Dedifferentiated amniotic fluid mesenchymal stem cell (primary cell): Measurements from ENCODE around the gene CPE.
A peak's percentile ranks its signal among the peaks of the same experiment; 100 is the strongest.

Source experiments
- DNase-seq: peaks from one replicate; pipeline ENCODE4 v3.0.0-alpha.2; 2016; ENCODE audit errors: extremely low spot score

Gene CPE

DNA sequence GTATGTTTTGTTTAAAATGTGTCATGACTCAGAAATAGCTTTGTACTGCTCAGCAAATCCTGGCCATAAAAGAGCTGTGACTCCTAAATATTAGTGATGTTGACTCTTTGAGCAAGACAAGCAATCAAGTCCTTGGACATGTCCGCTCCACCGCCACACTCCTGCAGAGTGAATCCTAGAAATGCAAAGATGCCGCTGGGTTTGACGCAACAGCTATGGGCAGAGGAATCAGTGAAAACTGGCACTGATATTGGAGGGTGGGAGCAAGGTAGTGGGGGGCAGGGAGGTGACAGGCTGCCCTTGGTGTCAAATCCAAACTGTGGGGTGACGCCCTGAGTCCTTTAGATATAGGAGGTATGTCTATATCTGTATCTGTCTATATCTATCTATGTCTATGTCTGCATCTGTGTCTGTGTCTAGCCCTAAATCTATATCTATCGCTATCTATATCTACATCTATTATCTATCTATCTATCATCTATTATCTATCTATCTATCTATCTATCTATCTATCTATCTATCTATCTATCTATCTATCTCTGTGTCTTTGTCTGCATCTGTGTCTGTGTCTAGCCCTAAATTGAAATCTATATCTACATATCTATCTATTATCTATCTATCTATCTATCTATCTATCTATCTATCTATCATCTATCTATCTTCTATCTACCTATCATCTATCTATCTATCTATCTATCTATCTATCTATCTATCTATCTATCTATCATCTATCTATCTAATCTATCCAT, 129.7 kb downstream of the CPE start:
- DNase-seq: no peak

DNA sequence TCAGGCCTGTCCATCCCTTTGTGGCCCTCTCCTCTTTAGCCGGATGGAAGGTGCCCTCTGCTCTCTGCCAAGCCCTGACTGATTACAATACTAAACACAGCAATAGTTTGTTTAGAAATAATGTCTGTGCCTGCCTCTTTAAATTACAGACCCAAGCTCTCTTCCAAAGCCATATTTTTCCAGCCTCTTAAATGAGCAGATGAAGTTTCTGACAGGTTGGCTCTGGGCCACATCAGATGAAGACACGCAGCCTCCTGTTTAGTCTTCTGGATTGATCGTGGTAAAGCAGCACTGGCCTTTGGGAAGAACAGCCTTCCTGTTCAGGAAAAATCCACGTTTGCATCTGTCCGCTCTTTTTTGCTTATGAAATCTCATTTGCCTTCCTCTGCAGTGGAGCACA, 133.6 kb downstream of the CPE start:
- no peak for DNase-seq

DNA sequence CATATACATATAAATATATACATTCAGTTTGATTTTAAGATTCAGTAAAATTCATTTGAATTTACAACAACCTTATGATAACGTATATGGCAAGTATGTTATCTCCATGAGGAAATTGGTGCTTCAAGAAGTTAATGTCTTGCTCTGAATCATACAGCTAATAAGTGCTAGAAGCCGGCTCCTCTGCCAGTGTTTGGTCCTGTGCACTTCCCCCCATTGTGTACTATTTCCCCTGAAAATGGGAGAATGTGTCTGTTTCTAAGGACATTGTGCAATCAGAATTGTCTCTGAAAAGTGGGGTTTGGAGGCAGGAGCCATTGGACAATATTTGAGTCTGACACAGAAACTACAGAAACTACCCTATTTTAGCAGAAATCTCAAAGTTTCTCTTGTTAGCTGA, 135.9 kb downstream of the CPE start:
- no peak for DNase-seq

DNA sequence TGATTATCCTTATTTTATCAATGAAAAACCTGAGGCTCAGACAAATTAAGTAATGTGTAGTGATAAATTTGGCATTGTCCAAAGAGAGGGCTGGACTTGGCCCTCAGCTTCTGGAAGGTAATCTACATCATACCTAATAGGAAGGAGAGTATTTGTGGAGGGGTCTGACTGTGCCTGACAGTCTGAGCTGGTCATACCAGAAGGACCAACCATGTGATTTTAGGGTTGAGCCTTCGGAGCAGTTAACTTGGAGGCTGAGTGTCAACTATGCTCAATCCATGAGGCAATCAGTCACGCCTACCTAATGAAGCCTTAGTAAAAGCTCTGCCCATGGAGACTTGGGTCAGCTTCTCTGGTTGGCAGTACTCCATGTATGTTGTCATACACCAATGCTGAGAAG, 136.4 kb downstream of the CPE start:
- DNase-seq: no peak

DNA sequence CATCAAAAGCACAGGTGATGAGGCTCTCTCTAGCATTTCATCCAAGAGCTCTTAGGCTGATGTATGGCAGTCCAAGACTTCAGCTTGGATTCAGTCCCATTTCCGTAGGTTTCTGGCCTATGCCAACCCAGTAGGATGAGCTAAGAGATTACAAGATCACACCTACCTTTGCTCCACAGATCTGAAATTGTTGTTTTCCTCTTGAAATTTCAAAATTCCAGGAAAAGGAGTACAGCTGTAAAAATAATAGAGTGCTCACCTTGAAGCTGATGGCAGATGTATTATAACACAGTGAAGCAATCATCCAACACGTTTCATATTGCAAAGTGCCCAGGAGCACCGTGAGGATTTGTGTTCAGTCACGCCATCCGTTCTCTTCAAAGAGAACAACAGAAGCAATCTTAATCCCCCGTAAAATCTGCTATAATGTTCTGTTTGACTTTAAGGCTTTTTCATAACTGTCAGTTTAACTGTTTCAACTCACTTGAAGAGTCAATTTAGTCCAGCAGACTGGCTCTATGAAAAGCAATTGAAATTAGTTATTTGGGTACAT, 137.5 kb downstream of the CPE start:
- no peak for DNase-seq

DNA sequence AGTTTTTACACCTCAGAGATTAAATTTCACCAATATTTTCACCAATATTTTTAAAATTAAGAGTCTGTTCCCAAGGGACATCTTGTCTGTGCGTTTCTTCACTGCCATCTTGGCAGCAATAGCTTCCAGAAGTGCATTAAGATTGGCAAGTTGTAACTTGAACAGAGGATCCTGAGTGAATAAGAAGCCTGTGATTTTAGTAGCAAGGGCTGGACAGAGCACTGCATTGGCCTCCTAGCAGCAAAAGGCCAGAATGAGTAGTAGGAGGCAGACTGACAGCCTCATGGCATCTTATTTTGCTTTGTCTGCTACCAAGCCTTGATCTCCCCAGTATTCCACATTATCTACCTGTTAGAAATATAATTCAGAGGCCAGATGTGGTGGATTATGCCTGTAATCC, 138.4 kb downstream of the CPE start:
- no peak for DNase-seq

DNA sequence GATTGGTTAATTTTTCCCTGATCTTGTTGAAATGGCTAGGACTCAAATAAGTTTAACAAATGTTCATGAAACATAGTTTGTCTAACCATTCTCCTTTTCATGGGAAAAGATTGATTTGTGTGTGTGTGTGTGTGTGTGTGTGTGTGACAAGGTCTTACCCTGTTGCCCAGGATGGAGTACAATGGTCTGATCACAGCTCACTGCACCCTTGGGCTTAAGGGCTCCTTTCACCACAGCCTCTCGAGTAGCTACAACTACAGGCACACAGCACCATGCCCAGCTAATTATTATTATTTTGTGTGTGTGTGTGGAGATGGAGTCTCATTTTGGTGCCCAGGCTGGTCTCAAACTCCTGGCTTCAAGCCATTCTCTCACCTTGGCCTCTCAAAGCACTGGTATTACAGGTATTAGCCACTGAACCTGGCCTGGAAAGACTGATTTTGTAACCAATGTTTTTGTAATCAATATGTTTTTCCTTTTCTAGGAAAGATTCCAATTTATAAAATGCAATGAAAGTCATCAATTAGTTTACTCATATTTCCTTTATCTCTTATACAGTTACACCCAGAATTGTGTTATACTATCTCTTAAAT, 139.3 kb downstream of the CPE start:
- DNase-seq: no peak

DNA sequence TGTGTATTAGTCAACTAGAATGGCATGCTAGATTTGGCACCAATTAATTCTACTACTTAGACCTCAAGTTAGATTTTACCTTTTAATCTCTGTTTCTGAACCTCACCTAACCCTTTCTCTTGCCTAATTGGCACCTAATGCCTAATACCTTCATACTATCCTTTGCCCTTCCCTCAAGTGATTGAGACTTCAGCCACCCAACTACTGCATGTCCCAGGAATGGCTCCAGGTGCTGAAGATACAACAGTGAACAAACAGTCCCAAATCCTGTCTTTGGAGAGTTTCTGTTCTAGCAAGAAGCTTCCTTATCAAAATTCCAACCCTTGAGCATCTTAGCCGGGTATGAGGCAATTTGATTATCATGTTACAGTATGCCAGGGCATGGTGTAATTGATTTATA, 139.9 kb downstream of the CPE start:
- DNase-seq: no peak

DNA sequence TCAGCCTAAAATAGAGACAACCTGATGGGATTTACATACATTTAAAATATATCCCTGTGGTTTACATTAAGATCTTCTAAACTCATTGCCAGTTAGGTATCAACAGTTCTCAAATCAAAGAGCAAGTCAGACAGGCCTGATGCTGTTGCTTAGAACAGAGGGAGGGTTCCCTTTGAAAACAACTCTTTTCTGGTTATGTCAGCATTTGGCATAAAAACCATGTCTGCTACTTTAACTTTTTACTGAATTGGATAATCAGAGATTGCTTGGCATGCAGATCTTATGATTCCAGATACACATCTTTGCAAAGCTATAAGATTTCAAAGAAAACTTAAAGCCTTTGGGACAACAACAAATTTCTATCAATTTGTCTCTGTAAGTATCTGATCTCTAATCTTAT, 140.8 kb downstream of the CPE start:
- no peak for DNase-seq

DNA sequence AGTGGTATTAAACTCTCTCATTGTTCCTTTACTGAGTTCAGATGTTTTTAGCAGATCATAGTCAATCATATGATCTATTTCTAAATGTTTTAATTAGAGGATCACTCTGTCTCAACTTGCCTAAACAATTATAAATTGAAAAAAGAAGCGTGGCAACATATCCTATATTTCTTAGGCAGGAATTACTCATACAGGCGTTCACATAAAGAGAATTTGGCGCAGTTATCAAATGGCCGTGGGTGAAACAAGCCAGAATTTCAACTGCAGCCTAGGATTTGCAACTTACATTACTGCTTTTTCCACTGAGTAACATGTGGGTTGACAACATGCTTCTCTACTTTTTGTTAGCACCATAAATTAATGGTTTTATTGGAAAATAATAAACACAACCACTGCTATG, 141.3 kb downstream of the CPE start:
- DNase-seq: no peak

DNA sequence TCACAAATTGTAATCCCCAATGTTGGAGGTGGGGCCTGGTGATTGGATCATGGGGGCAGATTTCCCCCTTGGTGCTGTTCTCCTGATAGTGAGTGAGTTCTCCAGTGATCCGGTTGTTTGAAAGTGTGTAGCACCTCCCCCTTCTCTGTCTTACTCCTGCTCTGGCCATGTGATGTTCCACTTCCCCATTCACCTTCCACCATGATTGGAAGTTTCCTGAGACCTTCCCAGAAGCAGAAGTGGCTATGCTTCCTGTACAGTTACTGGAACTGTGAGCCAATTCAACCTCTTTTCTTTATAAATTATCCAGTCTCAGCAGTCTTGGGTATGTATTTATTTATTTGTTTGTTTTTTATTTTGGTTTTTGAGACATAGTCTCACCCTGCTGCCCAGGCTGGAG, 143.2 kb downstream of the CPE start:
- no peak for DNase-seq

DNA sequence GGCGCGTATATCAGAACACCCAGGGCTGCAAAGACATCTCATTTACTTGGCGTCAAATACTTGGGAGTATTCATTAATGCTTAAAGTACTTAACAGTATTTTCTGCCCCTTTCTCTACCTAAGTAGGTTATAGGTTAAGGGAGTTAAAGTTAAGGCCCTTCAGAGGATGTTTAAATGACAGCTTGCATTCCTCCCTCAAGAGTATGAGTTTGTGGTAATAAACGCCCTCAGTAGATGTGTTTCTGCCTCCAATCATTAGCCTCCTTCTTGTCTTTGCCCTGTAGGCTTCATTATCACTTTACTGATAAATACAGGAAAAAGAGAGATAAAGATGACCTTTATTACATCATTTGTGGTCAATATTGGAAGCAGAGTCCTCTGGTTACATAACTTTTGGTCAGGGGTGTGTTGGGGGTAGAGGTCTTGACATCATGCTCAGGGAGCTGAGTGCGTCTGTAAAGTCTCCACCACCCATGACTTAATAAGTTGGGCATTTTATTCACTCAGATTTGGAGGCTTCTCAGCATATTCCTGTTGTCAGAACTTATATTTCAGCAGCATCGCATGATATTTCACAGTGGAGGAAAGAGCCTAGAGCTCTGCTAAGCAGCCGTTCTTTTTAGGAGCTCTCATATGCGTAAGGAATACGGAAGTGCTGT, 145.9 kb downstream of the CPE start:
- DNase-seq: no peak

DNA sequence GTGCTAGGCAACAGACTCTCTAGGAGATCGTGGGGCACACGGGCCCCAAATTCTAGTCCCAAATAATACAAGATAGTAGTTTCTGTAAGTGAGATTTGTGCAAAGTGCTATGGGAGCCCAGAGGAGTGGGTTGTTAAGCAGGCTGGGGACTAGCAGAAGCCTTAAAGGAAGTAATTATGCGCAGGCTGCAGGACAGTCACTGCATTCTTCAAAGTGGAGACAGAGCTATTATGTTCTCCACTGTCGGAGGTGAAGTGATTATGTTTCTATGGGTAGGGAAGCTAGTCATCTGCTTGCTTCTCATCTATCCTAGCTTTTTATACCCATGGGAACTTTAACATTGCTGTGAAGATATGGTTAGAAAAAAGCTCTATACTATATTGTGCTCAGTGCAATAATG, 154.2 kb downstream of the CPE start:
- DNase-seq: no peak

DNA sequence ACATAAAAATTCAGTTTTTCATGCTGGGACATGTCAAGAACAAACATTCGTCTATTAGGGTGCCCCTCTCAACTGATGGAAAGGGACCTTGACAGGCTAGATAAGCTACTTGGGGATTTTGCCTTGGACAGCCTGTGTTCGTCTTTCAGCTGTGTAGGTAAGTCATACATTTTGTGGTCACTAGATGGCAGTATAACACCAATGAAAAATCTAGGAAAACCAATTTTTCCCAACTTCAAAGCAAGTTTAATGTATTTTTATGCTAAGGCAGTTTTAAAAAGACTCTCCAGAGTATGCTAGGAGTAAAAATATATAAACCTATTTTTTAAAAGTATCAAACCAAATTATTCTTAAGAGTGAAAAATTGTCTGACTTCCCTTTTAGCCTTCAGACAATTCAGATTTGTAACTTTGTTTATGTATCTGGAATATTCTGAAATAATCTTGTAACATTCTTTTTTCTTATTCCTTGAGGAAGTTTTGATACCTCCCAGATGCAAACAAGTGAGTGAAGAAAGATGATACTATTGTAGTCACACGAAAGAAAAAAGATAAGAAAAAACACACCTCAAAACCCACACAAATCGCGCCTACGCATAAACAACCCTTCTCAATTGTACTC, 158.3 kb downstream of the CPE start:
- peak; percentile 53 for DNase-seq

DNA sequence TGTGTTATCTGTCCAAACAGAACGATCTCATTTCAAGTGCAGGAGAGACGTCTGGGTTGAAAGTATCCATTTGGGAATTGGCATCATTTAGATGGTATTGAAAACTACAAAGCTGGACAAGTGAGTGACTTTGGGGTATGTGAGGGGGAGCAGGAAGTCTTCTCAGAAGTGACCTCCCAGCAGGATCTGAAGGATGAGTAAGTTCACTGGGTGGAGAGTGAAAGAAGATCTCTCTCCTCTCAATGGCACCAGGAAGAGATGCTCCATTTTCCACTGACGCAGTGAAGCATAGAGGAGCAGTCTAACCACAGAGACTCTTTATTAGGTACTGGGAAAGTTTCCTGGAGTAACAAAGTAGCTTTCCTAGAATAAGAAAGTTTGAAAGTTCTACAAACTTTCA, 161.0 kb downstream of the CPE start:
- DNase-seq: no peak

DNA sequence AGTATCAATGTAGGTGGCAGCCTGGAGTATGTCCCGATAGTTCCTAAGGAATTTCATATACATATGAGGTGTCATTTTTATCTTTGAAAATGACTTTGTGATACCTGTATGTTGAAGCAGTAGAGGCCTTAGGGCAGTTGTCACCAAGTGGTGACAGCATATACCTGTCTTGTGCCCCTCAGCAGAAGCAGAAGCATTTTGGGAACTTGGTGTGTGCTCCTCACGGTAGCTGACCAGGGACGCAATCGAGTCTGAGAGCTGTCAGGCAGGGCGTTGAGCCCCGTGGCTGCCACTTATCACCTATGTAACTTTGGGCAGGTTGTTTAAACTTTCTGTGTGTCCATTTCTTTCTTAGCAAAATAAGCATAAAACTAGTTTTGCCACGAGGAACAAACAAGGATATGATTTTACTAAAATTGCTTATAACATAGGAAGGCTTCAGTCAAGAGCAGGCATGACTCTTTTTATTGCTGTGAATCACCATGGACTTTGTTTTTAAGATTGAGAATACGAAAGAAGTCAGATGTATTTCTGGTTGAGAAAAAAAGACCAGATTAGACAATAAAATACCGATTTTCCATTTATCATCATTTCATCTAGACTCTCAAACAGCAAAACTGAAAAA, 161.5 kb downstream of the CPE start:
- DNase-seq: no peak

DNA sequence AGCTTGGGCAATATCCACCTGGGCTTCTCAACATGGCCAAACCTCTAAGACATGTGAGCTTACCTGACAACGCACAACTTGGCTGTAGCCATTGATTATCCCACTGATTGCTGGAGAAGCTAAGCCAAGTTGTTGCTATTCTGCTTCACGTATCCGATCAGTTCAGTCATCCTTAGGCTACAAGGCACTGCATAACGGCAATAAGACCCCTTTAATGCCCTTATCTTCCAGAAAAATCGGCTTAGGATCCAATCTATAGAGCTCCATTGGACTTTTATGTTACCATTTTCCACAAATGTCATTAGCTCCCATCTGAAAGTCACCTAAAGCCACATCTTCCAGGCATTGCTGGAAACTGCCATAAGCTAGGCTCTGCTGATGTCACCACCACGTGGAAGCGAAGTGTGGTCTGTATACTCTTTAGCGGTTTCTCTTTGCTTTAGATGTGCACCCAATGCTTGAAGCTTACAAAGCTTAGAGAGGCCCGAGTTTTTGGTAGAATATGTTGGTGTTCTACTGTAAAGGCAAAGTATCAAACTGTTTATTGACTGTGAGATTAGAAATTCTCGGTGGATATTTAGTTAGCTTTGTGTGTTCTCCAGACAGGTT, 163.1 kb downstream of the CPE start:
- no peak for DNase-seq

DNA sequence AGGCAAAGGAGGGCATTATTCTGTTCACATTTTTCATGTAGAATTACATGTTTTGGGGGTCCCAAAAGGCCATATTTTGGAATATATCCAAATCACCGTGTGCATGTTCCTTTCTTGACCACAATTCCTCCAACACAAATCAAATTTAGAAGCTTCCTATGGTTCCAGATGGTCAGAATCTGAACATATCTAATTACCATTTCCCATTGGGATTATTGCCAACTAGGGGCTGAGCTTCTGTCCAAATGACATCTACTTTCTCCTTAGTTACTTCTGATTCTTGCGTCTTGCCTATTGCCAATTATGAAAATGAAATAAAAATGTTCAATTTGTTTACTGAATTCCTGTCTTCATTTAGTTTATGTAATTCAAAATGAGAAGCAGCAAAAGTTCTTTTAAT, 163.7 kb downstream of the CPE start:
- no peak for DNase-seq
